ENCODE data around the gene TPPP2.
"Not testable (repeated sequence)": the region's sequence is repeated elsewhere in the genome, so short reads cannot be mapped to it uniquely, and the experiment has no call there.

GRCh38 chr14:21009721-21010120, 20.3 kb upstream of the TPPP2 start:
- not testable (repeated sequence) for TF ChIP-seq EZH2 (IDR thresholded peaks at IDR 0.05; ENCODE audit: low read length, missing control alignments)
- TF ChIP-seq, protein P1, sequence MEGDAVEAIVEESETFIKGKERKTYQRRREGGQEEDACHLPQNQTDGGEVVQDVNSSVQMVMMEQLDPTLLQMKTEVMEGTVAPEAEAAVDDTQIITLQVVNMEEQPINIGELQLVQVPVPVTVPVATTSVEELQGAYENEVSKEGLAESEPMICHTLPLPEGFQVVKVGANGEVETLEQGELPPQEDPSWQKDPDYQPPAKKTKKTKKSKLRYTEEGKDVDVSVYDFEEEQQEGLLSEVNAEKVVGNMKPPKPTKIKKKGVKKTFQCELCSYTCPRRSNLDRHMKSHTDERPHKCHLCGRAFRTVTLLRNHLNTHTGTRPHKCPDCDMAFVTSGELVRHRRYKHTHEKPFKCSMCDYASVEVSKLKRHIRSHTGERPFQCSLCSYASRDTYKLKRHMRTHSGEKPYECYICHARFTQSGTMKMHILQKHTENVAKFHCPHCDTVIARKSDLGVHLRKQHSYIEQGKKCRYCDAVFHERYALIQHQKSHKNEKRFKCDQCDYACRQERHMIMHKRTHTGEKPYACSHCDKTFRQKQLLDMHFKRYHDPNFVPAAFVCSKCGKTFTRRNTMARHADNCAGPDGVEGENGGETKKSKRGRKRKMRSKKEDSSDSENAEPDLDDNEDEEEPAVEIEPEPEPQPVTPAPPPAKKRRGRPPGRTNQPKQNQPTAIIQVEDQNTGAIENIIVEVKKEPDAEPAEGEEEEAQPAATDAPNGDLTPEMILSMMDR (conservative IDR thresholded peaks at IDR 0.05 in 1 of 2, IDR thresholded peaks at IDR 0.05 in 1 of 2; ENCODE audit: low read depth in 1 of 2, low read length in 2 of 2), result not testable (repeated sequence)

All from fibroblast of lung (primary cell).